NCI-H2107 treated with DMSO at 0.1 percent for 48 hours (cell line): Measurements from ENCODE around the gene LIN37.

Source experiments
- DNase-seq: peaks from one replicate; lab custom pipeline; 2025; ENCODE audit not compliant: unreplicated experiment; lab: John Stamatoyannopoulos, UW

The LIN37 gene

DNA sequence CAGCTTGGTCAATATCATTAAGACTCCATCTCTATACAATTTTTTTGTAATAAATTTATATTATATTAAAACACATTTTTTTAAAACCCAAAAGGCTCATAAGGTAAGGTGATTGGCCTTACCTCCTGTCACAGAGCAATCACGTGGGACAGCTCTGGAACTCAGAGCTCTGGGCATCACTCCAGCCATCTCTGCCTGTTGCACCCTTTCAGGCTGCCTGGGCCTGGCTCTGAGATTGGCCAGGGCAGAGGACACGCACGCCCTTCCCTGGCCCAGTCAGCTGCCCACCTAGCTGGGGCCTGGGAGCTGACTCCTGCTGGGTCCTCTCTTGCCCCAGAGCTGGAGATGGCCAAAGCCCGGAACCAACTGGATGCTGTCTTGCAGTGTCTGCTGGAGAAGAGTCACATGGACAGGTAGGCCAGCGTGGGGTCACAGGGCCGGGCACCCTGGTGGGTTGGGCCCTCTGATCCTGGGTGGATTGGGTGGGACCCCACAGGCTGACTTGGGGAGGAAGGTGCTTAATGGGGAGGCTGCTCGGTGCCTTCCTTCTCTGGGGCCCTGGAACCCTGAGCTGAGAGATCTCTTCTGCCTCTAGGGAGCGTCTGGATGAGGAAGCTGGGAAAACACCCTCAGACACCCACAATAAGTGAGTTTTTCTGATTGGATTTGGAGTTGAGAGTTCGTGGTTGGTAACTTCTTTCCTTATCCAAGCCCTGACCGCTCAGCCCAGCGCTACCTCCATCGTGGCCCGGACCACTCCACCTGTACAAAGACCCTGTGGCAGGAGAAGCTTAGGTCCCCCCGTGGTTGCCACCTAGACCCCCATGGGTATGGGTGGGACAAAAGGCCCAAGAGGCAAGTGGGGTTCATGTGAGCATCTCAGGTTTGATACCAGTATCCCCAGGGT, 3.7 kb downstream of the LIN37 start:
- no peak for DNase-seq

DNA sequence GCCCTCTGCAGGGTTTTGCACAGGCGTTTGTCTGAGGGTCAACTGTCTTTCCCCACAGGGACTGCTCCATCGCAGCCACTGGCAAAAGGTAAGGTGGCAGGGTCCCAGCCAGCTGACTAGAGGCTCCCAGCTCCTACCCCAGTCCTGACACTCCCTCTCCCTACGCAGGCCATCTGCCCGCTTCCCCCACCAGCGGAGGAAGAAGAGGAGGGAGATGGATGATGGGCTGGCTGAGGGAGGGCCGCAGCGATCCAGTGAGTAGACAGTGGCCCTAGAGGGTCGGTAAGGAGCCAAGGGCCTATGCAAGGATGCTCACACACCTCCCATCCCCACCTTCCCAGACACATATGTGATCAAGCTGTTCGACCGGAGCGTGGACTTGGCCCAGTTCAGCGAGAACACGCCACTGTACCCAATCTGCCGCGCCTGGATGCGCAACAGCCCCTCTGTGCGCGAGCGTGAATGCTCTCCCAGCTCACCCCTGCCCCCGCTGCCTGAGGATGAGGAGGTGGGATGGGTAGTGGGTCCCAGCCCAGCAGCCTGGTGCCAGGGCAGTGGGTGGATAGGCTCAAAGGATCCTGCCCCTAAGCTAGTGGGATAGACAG, 4.5 kb downstream of the LIN37 start:
- DNase-seq, result no peak

DNA sequence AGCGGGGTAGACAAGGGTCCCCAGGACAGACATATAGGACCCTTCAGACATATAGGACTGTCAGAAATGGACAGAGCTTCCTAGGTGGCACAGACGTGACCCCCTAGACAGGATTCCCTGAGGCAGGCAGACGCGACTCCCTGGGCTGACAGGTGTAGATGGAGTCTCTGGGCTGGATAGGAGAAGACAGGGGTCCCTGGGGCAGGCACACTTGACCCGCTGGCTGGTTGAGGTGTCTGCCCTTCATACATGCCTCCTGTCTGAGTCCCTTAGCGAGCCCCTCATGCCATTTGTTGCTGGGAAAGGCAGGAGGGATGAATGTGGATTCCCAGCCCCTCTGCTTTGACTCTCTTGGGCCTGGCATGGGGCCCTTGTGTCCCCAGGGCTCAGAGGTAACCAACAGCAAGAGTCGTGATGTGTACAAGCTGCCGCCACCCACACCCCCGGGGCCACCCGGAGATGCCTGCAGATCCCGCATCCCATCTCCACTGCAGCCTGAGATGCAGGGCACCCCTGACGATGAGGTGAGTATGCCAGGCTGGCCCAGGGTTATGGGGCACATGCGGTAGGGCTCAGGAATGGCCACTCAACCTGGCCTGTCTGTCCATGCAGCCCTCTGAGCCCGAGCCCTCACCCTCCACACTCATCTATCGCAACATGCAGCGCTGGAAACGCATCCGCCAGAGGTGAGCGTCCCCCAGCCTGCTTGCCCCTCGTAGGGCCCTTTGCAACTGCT, 5.4 kb downstream of the LIN37 start:
- DNase-seq, result no peak

DNA sequence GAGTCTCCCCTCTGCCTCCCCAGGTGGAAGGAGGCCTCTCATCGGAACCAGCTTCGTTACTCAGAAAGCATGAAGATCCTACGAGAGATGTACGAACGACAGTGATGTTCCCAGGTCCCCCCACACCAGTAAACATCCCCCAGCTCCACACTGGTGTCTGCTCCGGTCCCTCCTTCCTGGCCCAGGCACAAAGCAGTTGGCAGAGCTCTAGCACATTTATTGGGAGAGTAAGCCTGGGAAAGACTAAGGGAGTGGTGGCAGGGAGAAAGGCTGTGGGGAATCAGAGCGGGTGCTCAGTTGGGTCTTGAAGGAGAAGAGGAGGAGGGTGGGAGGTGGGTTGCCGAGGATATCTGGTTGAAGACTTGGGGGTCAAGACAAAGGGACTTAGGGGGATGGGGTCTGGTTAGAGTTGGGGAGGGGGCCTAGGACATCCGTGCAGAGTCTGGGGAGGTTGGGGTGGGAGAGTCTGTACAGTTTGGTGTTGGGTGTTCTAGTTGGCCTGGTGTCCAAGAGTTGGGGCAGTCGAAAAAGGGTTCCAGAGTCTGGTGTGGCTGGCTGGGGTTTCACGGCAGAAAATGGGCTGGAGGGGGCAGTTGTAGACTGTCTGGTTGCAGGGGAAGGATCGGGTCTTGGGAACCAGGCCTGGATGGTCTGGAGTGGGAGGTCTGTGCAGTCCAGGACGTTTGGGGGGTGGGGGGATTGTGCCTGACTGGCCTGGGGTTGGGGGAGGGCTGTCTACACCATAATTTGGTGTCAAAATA, 6.2 kb downstream of the LIN37 start:
- no peak for DNase-seq

DNA sequence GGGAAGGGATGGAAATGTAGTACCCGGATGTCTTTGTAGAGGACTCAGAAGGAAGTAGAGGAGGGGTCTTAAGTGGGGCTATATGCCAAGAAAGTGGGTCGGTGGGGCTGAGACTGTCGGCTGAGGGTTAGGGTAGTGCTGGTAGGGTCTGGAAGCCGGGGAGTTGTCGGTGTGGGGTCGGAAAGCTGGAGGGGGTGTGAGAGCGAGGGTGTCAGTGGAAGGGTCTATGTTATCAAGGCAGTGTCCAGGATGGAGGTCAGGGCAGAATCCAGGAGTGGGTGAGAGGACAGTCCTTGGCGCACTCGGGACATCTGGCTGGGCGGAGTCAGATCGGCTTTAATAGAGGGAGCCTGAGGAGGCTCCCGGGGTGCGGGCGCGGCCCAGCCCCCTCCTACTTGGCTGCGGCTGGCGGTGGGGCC, 6.8 kb downstream of the LIN37 start:
- DNase-seq, result no peak

DNA sequence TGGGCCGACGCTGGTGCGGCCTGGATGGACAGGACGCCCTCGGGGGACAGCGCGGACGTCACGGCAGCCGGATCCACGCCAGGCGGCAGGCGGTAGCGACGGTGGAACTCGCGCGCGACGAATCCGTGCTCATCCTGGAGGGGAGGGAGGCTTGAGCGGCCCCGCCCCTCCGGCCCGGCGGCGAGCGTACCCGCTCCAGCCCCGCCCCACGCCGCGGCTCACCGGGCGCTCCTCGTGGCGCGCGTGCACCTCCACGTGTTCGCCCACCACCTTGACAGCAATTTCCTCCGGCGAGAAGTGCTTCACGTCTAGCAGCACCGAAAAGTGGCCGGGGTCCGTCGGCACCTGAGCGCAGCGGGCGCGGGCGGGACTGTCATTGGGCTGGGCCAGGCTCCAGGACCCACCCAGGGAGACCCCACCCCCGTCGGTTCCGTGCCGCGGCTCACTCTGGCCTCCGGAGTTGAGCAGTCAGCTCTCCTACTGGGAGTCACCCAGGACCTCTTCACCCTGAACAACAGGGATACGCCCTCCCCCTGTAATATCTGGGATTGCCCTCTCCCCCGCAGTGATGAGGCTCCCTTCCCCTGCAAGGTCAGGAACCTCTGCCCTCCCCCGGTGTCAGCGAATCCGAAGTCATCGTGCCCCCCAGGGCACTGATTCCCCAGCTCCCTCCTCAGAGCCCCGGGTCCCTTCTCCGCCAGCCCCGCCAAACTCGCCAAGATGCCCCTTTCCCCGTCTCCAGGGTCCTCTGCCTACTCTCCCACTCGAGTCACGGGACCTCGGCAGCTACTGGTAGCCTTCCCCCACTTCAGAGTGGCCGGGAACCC, 7.4 kb downstream of the LIN37 start:
- DNase-seq, result no peak

DNA sequence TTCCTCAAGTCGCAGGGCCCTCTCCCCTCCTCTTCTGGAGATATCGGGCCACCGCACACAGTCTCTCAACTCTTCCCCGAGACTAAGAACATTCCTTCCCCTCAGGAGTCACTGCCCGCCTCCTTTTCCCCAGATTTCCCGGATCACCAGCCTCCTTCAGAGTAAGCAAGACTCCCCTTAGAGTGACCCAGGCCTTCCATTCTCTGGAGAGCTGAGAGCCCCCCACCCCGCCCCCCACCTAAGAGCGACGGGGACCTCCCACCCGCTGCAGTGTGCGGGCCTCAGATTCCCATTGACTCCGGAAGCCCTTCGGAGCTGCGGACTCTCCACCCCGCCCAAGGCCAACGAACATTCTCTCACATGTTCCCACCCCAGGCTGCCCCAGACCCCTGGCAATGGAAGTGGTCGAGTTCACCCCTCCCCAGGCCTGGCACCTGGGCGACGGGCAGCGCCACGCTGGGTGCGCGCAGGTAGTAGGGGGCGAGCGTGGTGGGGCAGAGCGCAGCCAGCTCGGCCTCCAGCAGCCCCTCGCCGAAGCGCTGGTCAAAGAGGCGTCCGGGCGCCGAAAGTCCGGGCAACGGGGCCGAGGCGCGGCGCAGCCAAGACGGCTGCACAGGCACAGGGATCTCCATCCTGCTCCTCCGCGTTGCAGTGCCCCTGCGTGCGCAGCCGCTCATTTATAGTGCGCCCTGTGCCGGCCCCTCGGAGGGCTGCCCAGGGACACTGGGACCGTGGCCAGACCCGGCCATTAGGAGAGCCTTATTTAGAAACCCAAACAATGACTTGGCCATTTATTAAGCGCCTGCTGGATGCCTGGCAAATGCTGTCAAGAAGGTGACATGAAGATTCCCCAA, 8.2 kb downstream of the LIN37 start, which contains the start of gene HSPB6:
TSS of gene HSPB6 (minus strand) at position 653 of the 854 bp plus-strand sequence. CDS start at position 632, 21 bp downstream.
- DNase-seq, result no peak

GRCh38 chr19:35757231-35757748, 8.9 kb downstream of the LIN37 start:
- DNase-seq, result no peak

DNA sequence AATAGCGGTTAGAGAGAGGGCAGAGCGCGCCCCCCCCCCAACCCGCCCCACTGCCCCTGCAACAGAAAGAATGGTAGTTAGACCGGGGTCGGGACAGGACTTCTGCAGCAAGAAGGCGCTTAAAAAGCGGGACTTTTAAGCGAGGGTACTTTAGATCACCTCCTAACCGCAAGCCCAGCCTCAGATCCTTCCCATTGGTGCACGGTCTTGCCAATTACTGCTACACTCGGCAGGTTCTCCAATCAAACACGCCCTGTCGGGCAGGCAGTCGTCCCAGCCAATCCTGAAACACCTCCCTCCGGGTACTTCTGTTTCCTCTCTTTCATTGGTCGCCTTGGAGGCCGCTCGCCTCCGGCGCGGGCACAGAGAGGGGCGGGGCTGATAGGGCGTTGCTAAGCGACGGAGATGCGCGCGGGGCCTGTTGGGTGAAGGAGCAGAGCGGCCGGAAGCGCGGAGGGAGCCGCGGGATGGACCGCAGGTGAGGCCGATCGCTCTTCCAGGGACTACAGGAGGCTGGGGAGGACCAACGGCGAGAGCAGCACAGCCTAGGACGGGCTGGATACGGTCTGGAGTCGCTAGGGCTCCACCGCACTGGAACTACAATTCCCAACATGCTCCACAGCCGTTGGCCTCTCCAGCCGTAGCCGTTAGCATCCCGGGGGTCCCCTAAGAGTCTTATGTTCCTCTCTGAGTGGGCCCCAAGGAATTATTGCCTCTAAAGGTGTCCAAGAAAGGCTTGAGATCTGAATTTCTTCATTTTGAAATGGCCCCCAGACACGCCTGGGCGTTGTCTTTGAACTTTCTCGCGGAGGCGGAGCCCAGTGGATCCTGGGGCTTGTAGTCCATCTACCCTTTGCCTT, 9.6 kb downstream of the LIN37 start, which contains the start of gene PROSER3:
TSS of gene PROSER3 (plus strand) at position 428 of the 860 bp plus-strand sequence. CDS start at position 468, 40 bp downstream.
- peak; percentile 98 for DNase-seq

DNA sequence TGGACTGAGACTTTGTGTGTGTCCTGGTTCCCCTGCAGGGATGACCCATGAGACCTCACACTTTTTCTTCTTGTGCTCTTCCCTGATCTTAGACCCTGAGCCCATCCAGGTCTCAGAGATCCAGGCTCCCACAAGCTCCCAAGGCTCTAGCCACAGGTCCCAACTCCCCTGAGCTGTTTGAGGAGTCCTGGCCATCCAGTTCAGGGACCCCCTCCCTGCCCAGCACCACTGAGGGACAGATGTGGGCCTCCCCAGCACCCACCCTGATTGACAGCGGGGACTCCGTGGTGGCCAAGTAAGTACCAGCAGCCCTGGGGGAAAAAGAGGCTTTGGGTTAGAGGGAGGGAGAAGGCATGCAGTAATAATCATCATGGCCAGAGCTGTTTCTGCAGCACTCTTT, 11.3 kb downstream of the LIN37 start:
- no peak for DNase-seq

GRCh38 chr19:35760711-35761349, 12.5 kb downstream of the LIN37 start:
- DNase-seq, result no peak

GRCh38 chr19:35764432-35765315, 16.3 kb downstream of the LIN37 start:
- DNase-seq, result no peak

DNA sequence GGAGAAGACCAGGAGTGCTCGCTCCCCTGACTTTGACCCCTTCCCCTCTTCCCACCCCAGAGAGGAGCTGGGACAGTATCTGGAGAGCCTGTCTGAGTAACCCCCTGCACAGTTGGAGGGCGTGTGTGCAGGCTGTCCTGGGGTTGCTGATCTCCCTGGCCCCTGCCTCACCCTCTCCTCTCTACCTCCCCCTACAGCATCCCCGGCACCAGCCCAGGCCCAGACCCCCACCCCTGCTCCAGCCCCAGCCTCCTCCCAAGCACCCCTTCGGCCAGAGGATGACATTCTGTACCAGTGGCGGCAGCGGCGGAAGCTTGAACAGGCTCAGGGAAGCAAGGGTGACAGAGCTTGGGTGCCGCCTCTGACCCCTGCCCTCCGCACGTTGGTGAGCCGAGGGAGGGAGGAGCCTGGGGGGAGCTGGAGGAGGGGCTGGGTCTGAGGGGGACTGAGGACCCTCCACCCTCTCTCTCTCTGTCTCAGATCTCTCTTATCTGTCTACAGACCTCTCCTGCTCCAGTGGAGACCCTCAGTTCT, 18.3 kb downstream of the LIN37 start:
- DNase-seq, result no peak

DNA sequence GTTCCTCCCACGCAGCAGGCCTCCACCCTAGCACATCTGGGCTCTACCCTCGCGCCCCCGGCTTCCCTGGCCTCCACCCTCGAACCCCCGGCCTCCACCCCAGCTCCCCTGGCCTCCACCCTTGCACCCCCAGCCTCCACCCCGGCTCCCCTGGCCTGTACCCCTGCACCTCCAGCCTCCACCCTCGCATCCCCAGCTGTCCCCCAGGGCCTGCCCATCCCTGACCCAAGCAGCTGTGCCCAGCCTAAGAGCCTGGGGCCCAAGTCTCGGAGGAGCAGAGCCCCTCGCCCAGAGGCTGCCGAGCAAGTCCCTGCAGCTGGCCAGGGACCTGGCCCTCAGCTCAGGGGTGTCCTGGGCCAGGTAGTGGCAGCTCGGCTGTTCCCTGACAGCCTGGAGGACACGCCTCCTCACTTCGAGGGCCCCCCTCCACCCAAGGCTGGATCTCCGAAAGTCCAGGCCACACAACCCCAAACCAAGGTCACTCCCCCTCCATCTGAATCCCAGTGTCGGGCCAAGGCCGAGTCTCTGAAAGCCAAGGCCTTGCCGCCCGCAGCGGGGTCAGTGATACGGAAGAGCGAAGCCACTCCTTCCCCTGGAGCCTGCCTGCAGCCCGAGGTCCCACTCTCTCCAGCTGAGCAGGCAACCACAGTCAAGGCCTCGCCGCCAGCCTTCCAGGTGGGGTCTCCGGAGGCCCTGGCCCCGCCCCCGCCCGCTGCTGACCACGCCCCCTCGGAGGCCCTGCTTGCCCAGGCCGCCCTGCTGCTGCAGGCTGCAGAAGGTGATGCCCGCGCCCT, 19.1 kb downstream of the LIN37 start:
- DNase-seq, result no peak

DNA sequence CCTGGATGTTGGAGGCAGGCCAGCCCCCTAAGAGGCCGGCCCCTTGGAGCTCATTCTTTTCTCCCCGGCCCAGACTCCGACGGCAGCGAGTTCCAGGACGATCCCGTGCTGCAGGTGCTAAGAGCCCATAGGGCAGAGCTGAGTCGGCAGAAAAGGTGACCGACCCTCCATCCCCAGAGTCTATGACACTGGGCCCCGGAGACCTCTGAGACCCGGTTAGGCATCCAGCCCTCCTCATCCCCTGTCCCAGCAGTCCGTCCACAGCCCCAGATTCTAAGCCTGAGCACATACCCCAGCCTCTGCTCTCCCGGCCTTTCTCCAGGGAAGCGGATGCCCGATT, 19.7 kb downstream of the LIN37 start:
- no peak for DNase-seq
